Measurements from ENCODE around the gene CWC25.

Gene CWC25

DNA sequence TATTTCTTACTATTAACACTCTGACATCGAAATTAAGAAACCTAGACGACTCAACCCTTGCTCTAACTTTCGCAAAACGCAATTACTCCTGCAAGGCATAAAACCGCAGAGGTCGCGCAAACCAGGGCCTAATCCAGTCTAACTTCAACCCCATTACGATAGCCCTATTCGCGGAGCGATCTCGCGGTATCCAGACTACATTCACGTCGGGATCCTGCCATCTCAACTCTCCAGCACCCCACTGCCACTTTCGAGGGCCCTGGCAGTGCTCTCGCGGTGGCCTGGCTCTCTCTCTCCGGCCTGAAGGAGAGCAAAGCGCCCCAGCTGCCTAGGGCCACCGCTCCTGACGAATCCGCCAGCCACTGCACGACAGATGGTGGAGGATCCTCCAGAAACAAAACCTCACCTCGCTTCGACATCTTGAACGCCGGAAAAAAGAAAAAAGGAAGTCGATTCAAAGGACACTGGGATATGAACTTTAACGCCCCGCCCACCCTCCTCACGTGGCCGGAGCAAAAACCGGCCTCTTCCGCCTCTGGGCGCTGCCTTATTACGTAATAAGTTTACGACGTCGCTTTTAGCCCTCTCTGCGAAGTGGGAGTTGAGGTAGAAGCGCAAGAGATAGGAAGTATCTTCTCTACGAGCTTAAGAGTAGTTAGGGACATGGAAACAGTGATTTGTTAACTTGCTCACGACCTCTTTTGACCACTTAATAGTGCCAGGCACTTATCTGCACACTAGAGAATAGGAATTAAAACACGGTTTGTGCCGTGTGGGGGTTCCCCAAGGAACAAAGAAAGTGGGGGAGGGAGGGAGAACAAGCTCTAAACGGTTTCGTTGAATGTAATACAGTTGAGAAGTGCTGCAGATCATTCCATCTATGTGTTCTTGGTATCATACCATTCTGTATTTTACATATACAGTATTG lies 28.4 kb upstream of the CWC25 start, which contains the start of gene RPL23:
RPL23 (minus strand) TSS at position 430 of the 928 bp plus-strand sequence; CDS start at position 419, 11 bp downstream.
- peak; percentile 85 for DNase-seq (ENCODE audit: extremely low spot score, insufficient read length, low read depth)
- peak; percentile 94 for FAIRE-seq

DNA sequence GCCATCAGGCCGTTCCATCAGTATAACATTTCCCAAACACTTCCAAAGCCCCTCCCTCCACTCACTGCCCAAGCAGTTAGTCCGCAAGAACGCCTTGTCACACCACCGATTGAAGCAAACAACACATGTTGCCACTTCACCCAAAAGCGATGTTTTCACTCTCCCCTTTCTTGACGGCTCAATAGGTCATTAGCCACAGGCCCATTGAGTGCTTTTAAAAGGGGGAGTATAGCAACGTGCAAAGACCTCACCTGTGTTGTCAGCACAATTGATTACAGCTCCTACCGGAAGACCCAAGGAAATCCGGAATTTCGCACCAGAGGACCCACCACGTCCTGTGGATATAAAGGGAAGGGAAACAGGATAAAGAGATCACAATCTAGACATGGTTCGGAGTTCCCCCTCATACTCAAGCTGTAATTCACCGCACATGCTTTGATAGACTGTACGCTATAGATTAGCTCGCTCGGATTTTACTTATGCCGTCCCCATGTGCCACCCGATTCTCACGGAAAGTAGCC lies 27.7 kb upstream of the CWC25 start:
- FAIRE-seq, result no peak
- no peak for DNase-seq (ENCODE audit: extremely low spot score, insufficient read length, low read depth)

DNA sequence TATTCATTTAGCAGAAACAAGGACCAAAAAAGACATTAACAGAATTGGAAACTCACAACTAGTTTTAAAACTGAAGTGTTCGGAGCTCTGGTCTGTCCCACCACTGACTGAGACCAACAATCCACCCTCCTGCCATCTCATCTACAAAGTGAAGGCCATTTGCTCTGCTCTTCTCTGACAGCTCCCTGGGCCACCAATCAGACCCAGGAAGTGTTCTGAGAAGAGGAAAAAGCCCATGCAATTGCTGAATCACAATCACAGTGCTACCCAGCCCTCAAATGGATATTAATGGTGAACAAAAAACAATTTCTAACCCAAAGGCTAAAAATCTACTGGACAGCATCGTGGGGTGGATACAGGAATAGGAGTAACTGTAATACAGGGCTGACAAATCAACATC lies 26.3 kb upstream of the CWC25 start:
- DNase-seq (ENCODE audit: extremely low spot score, insufficient read length, low read depth) (no peak), FAIRE-seq (no peak)

DNA sequence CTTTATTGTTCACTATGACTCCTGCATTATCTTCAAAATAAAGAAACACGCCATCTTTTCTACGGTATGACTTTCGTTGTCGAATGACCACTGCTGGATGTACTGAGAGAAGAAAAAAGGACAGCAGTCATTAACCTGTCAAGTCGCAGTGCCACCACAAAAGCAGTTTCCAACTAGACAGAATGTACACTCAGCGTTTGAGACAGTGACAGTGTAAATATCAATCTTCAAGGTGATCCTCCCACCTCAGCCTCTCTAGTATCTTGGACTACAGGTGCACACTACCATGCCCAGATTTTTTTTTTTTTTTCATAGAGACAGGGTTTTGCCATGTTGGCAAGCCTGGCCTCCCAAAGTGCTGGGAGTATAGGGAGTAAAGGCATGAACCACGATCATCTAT lies 25.3 kb upstream of the CWC25 start:
- DNase-seq (ENCODE audit: extremely low spot score, insufficient read length, low read depth), result no peak
- no peak for FAIRE-seq

DNA sequence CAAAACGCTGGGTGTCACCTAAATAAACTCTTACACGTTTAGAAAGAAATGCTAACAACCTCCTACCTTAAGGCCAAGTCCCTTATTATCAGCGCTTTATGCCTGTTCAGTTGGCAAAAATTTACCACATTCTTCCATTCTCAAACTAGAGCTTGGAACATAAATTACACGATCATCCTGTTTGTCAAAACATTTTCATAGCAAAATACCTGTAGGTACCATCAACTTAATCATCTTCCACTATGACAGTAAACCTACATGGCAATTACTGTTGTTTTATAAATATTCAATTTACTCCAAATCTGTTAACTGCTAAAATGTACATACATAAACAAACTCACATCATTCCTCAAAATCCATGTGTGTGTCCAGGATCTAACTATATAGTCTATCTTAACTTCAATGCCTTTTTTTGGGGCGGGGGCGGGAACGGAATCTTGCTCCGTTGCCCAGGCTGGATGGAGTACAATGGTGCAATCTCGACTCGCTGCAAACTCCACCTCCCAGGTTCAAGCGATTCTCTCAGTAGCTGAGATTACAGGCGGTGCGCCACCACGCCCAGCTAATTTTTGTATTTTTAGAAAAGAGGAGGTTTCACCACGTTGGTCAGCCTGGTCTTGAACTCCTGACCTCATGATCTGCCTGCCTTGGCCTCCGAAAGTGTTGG lies 24.0 kb upstream of the CWC25 start:
- FAIRE-seq, result no peak

DNA sequence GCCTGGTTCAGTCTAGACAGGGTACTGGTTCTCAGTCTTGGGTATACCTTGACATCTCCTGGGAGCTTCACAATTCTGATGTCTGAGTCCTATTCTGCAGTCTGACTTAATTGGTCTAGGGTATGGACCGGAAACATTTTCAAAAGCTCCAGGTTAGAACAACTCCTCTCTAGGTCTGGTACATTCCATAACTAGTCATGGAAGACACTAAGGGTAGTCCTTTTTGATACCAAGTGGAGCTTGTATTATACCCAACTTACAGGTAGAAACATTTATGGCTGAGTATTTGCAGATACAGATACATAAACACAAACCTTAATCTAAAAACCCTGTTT lies 23.4 kb upstream of the CWC25 start:
- DNase-seq (ENCODE audit: extremely low spot score, insufficient read length, low read depth) (no peak), FAIRE-seq (no peak)

More for the DNA sequence above, 24.0 kb upstream of the CWC25 start:
- no peak for DNase-seq (ENCODE audit: extremely low spot score, insufficient read length, low read depth)

DNA sequence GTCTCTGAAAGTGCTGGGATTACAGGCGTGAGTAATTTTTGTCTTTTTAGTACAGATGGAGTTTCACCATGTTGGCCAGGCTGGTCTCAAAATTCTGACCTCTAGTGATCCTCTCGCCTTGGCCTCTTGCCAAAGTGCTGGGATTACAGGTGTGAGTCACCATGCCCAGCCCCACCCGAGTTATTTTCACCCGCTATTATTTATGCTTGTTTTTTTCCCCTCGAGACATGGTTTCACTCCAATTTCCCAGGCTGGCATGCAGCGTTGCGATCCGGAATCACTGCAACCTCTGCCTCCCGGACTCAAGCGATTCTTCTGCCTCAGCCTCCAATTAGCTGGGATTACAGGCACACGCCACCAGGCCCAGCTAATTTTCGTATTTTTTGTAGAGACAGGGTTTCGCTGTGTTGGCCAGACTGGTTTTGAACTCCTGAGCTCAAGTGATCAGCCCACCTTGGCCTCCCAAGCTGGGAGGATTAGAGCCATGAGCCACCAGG lies 19.2 kb upstream of the CWC25 start:
- DNase-seq (ENCODE audit: extremely low spot score, insufficient read length, low read depth), result no peak
- FAIRE-seq, result no peak

DNA sequence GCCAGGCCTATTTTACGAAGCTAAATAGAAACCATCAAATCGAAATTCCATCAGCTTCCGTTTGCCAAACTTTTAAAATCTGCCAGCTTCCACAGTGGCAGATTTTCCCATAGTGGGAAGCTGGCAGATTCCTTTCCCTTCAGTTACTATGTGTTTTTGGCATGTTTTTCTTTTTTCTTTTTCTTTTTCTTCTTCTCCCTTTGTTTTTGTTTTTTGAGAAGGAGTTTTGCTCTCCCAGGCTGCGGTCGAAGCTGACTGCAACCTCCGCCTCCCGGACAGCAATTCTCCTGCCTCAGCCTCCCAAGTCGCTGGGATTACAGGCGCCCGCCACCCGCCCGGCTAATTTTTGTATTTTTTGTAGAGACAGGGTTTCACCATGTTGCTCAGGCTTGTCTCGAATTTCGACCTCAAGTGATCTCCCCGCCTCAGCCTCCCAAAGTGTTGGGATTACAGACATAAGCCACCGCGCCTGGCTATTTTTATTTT lies 684 bp upstream of the CWC25 start:
- FAIRE-seq (no peak), DNase-seq (ENCODE audit: extremely low spot score, insufficient read length, low read depth) (no peak)

DNA sequence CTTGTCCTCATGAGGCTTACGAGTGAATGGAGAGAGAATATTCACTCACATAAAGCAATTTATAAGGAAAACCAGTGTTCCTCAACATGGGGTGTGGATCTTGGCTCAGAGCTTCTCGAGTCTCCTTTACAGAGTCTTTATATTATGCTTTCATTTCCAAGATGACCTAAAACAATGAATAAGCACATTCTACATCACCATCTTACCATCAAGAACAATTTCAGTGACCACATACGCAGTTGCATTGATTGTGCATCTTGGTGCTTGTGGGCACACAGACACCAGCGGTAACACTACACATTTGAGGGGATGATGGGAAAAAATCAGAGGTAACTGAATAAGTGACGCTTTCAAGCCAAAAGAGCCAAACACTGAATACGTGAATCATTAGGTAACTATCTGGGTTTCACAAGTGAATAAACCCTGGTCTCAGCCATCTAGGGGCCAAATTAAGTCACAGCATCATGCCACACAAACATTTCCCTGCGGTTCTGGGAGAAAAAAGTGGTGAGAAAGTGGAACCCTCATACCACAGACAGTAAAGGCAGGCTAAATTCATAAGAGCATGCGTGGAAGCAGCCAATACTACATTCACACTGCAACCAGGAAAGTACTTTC lies 9.4 kb downstream of the CWC25 start:
- DNase-seq (ENCODE audit: extremely low spot score, insufficient read length, low read depth) (peak; percentile 26), FAIRE-seq (no peak)

DNA sequence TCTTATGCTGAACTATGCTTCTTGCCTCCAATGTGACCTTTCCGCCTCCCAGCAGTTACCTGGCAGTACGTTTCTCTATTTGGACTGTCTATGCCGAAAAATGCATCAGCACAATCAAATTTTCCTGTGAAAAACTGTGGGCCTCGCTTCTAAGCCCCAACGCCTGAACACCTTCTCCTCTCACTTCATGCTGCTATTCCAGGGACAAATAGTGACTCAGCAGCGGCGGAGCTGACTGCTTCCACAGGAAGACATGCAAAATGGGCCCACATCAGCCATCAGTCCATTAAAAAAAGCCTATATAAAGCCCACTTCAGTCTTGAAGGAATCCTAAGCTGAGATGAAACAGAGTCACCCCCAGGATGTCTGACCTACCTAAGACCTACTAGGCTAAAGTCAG lies 15.3 kb downstream of the CWC25 start:
- FAIRE-seq, result no peak

DNA sequence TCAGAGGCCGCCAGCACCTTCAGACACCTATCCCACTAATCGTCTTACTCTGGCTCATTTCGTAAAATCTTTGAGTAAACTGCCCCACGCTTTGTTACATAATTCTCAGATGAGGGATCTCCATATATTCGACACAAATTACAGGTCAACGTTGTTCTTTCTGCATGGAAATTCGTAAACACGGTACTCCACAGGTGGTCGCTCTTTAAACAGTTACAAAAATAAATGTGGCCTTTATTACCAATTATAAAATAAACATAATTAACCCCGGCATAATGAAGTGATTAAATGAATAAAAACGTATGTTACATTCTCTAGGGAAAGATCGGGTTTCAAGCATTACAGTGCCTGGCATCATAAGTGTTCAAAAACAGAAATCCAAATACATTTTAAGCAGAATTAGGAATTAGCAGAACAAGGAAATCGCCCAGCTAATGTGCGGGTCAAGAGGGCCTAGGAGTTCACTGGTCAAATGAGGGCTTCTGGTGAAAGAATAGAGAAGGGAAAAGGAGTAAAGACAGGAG lies 24.8 kb downstream of the CWC25 start:
- DNase-seq (ENCODE audit: extremely low spot score, insufficient read length, low read depth), result no peak
- no peak for FAIRE-seq

More for the DNA sequence above, 15.3 kb downstream of the CWC25 start:
- no peak for DNase-seq (ENCODE audit: extremely low spot score, insufficient read length, low read depth)

DNA sequence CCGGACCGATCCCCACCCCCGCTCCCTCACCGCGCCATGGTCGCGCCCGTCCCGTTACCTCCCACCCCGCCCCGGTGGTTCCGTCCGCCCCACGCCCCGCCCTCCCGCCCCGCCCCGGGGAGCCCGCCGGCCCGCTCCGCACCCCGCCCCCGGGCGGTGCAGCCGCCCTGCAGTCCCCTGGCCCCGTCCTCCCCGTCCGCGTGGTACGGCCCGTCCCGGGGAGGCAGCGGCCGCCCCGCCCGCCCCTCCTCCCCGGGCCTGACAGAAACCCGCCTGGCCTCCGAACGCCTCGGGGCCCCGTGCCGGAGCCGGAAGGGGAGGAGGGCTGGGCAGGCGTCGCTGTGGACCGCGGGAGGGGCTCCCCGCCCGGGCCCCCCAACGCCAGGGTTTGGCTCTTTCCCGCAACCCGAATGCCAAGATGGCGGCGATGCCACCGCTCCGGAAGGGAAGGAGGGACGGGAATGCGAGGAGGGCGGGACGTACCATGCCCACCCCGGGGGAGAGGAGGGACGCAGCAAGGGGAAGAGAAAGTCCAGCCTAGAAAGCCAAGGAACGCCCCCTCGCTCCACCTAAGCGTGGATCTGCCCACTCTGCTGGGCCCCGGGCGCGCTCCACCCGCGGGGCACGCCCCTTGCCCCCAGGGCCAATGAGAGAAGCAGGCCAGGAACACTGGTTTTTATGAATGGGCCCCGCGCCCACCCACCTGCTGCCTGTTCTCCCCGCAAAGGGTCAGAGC lies 25.5 kb downstream of the CWC25 start, which contains the start of gene PIP4K2B:
PIP4K2B (minus strand) TSS at position 56 of the 736 bp plus-strand sequence. CDS start 132 bp downstream, outside the sequence.
- peak; percentile 91 for DNase-seq (ENCODE audit: extremely low spot score, insufficient read length, low read depth)
- FAIRE-seq, result no peak

DNA sequence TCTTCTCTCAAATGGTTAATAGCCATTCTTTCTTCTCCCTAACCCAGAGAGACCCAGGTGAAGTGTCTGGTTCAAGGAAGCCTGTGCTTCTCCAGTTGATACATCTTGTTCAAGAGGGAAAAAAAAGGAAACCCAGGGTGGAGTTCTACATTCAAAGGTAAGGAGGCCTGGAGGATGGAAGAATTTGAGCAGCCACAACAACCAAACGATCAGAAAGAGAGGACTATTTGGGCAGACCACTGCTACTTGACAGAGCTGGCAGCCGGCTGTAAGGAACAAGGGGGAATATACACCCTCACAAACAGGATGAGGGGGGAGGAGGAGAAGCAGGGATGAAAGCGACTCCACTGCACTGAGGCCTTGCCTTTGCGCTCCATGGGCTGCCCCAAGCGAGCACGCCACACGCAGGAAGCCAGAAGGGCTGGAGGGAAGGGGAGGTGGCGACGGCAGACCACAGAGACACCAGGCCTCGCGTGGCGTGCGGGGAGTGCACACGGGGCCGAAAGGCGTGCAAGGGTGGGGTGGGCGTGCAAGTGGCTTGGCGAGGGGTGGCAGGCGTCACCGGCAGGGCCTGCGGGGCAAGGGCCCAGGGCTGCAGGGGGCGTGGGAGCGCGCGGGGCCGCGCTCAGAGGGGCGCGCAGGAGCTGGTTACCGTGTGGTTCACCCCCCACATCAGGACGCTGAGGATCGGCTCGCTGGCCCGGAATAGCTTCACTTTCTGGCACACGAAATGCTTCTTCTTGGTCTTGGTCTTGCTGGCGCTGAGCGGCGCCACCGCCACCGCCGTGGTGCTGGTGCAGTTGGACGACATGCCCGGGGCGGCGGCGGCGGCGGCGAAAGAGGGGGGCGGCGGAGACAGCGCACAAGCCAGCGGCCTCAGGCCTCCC lies 26.3 kb downstream of the CWC25 start:
- peak; percentile 36 for DNase-seq (ENCODE audit: extremely low spot score, insufficient read length, low read depth)
- FAIRE-seq, result no peak

DNA sequence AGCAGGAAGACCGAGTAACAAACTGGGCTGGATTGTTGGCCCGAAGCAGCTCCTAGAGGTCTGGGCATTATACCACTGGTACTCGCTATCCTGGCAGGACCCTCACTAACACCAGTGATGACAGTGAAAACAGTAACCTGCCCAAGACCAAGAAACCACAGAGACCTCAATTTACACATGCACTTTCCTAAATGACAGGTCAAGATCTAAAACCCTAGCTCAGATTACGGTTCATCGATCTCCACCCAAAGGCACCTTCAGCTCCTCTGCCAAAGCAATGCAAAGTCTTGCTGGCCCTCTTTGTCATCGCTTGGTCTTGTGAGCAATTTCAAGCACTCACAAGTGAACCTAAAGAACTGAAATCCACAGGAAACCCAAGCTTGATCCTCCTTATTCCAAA lies 27.3 kb downstream of the CWC25 start:
- FAIRE-seq (no peak), DNase-seq (ENCODE audit: extremely low spot score, insufficient read length, low read depth) (no peak)

DNA sequence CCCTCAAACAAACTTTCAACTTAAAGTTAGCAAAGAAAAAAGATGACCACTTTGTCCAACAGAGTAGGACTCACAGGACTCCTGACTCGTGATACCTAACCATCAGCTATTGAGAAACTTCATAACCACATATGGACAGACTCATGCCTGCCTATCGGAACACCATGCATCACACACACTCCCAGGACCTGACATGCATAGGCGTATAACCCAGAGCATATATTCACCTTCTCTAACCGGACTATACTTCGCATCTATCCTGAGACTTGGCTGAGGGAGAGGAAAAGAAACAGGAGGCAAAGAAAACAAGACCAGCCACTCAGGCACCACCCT lies 28.0 kb downstream of the CWC25 start:
- DNase-seq (ENCODE audit: extremely low spot score, insufficient read length, low read depth) (no peak), FAIRE-seq (no peak)

DNA sequence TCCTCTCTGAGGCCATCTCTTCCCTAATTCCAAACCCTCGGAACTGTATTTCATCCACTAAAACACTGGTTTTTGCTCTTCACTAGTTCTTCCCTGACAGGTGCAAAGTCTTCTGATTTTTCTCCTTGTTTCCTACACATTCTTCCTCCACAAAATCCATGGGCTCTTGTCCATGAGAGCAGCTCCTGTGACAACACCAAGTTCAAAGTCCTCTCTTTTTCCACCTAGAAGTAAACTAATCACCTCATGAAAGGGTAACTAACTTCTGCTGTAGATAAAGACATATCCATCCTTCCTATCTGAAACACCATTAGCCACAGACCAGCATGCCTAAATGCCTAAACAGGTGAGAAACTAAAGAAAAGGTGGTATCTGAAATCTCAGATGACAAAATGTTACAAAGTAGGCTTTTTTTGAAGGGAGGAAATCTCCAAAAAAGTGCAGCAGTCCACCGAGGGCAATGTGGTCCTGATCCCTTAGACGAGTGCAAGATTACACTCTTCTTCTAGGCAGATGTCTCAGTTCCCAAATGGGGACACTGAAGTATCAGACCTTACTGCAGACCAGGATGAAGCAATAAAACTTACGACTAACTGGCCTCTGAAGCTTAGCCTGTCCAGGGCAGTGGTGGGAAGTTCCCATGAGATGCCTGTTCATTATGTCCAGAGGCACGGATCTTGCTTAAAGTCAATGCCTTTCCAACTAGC lies 28.5 kb downstream of the CWC25 start:
- FAIRE-seq, result no peak
- no peak for DNase-seq (ENCODE audit: extremely low spot score, insufficient read length, low read depth)

DNA sequence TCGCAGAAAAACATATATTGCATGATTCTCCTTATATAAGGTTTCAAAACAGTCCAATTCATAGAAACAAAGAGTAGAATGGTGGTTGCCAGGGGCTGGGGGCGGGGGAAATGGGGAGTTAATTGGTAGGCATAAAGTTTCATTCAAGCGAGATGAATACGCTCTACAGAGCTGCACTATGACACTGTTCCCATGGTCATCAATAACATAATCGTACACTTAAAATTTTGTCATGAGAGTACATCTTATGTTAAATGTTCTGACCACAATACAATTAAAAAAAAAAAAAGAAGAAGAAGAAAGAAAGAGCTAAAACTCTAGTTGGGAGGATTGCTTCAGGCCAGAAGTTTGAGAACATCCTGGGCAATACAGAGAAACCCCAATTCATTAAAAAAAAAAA lies 30.9 kb downstream of the CWC25 start:
- no peak for DNase-seq (ENCODE audit: extremely low spot score, insufficient read length, low read depth)
- FAIRE-seq, result no peak

DNA sequence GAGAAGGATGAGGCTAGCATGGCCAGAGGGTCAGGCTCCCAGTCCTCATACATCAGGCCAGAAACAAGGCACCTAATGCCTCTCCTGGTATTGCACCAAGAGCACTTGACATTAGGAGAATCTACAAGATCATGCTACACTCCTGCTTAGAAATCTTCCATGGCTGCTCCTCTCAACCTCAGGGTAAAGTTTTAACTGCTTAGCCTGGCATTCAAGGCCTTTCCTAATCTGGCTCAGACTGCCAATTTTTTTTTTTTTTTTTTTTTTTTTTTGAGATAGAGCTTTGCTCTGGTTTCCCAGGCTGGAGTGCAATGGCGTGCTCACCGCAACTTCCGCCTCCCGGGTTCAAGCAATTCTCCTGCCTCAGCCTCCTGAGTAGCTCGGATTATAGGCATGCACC lies 34.0 kb downstream of the CWC25 start:
- DNase-seq (ENCODE audit: extremely low spot score, insufficient read length, low read depth), result no peak
- FAIRE-seq, result no peak

Data from GM18507 (cell line).